ENCODE results near the gene FTL.
A peak's percentile ranks its signal among the peaks of the same experiment; 100 is the strongest.
"Not testable (repeated sequence)": the region's sequence is repeated elsewhere in the genome, so short reads cannot be mapped to it uniquely, and the experiment has no call there.

Gene FTL

GRCh38 chr19:48965040-48965805 lies at the start of gene FTL:
FTL (plus strand) TSS chr19:48965309; CDS start chr19:48965508, 199 bp downstream.
- no peak for TF ChIP-seq JUND (IDR thresholded peaks at IDR 0.05; ENCODE audit: low read depth)
- in situ Hi-C loops (cut with HindIII; ENCODE audit: low pct_unique_long_range_greater_than_20kb, low sequenced_read_pairs) = no loop called here
- peak; percentile 91 to 96 for DNase-seq (ENCODE audit: low read depth in 1 of 2, low spot score in 1 of 2)

- TF ChIP-seq JUND (IDR thresholded peaks at IDR 0.05; ENCODE audit: low read depth) = no peak
- in situ Hi-C loops (cut with HindIII; ENCODE audit: low pct_unique_long_range_greater_than_20kb, low sequenced_read_pairs) = no loop called here
- no peak for DNase-seq (ENCODE audit: low read depth in 1 of 2, low spot score in 1 of 2)
These were observed 49.4 kb upstream of the FTL start for GRCh38 chr19:48915757-48916156.

GRCh38 chr19:48918071-48918470 lies 47.0 kb upstream of the FTL start:
- in situ Hi-C loops (cut with HindIII; ENCODE audit: low pct_unique_long_range_greater_than_20kb, low sequenced_read_pairs) = no loop called here
- no peak for DNase-seq (ENCODE audit: low read depth in 1 of 2, low spot score in 1 of 2)
- TF ChIP-seq JUND (IDR thresholded peaks at IDR 0.05; ENCODE audit: low read depth) = no peak

GRCh38 chr19:48918801-48919247 lies 46.3 kb upstream of the FTL start:
- in situ Hi-C loops (cut with HindIII; ENCODE audit: low pct_unique_long_range_greater_than_20kb, low sequenced_read_pairs) = no loop called here
- peak in 1 of 2 experiments; percentile 23 for DNase-seq (ENCODE audit: low read depth in 1 of 2, low spot score in 1 of 2)
- TF ChIP-seq JUND (IDR thresholded peaks at IDR 0.05; ENCODE audit: low read depth) = no peak

- DNase-seq (ENCODE audit: low read depth in 1 of 2, low spot score in 1 of 2); in situ Hi-C loops (cut with HindIII; ENCODE audit: low pct_unique_long_range_greater_than_20kb, low sequenced_read_pairs): not testable (repeated sequence)
These were observed 45.8 kb upstream of the FTL start for GRCh38 chr19:48919271-48919670.

GRCh38 chr19:48920949-48921348 lies 44.2 kb upstream of the FTL start:
- in situ Hi-C loops (cut with HindIII; ENCODE audit: low pct_unique_long_range_greater_than_20kb, low sequenced_read_pairs) = no loop called here
- no peak for TF ChIP-seq JUND (IDR thresholded peaks at IDR 0.05; ENCODE audit: low read depth)
- DNase-seq (ENCODE audit: low read depth in 1 of 2, low spot score in 1 of 2) = no peak

GRCh38 chr19:48921721-48922500 lies 43.2 kb upstream of the FTL start:
- no peak for TF ChIP-seq JUND (IDR thresholded peaks at IDR 0.05; ENCODE audit: low read depth)
- DNase-seq (ENCODE audit: low read depth in 1 of 2, low spot score in 1 of 2) = no peak
- in situ Hi-C loops (cut with HindIII; ENCODE audit: low pct_unique_long_range_greater_than_20kb, low sequenced_read_pairs) = no loop called here

- no peak for DNase-seq (ENCODE audit: low read depth in 1 of 2, low spot score in 1 of 2)
- in situ Hi-C loops (cut with HindIII; ENCODE audit: low pct_unique_long_range_greater_than_20kb, low sequenced_read_pairs) = no loop called here
- TF ChIP-seq JUND (IDR thresholded peaks at IDR 0.05; ENCODE audit: low read depth) = no peak
These were observed 42.3 kb upstream of the FTL start for GRCh38 chr19:48922548-48923490.

- in situ Hi-C loops (cut with HindIII; ENCODE audit: low pct_unique_long_range_greater_than_20kb, low sequenced_read_pairs) = no loop called here
- TF ChIP-seq JUND (IDR thresholded peaks at IDR 0.05; ENCODE audit: low read depth) = no peak
- DNase-seq (ENCODE audit: low read depth in 1 of 2, low spot score in 1 of 2) = no peak
These were observed 39.8 kb upstream of the FTL start for GRCh38 chr19:48925240-48925843.

- in situ Hi-C loops (cut with HindIII; ENCODE audit: low pct_unique_long_range_greater_than_20kb, low sequenced_read_pairs); DNase-seq (ENCODE audit: low read depth in 1 of 2, low spot score in 1 of 2): not testable (repeated sequence)
These were observed 39.2 kb upstream of the FTL start for GRCh38 chr19:48925890-48926289.

- TF ChIP-seq JUND (IDR thresholded peaks at IDR 0.05; ENCODE audit: low read depth) = no peak
- no peak for DNase-seq (ENCODE audit: low read depth in 1 of 2, low spot score in 1 of 2)
- in situ Hi-C loops (cut with HindIII; ENCODE audit: low pct_unique_long_range_greater_than_20kb, low sequenced_read_pairs) = no loop called here
These were observed 38.2 kb upstream of the FTL start for GRCh38 chr19:48926909-48927308.

GRCh38 chr19:48927692-48928091 lies 37.4 kb upstream of the FTL start:
- in situ Hi-C loops (cut with HindIII; ENCODE audit: low pct_unique_long_range_greater_than_20kb, low sequenced_read_pairs) = not testable (repeated sequence)

More at GRCh38 chr19:48927692-48928091, 37.4 kb upstream of the FTL start:
- not testable (repeated sequence) for DNase-seq (ENCODE audit: low read depth in 1 of 2, low spot score in 1 of 2)
